Immature natural killer cell (primary cell): ENCODE data around the gene DNAH7. TPM values are rescaled to one million over a fixed set of nuclear protein-coding genes. Genes with fewer than 3 reads are reported as not detected.

ENCODE experiments used
- DNase-seq, 3 donors: peaks; one replicate each; pipeline ENCODE4 v3.0.0; 2022; ENCODE audit warnings: mixed read lengths in 1 of 3
- H3K27ac Mint-ChIP-seq, 6 donors: one replicate each; pipeline ENCODE4 v1.8.0; 2020; ENCODE audit warnings: mixed read lengths in 6 of 6, mild to moderate bottlenecking in 5 of 6, inconsistent platforms in 4 of 6, moderate library complexity in 3 of 6
- H3K27me3 Mint-ChIP-seq, 3 donors: one replicate each; pipeline ENCODE4 v1.8.0; 2020 to 2021; ENCODE audit warnings: low read depth in 3 of 3, mild to moderate bottlenecking in 3 of 3, mixed read lengths in 3 of 3, moderate library complexity in 3 of 3, inconsistent platforms in 1 of 3
- H3K36me3 Mint-ChIP-seq, 3 donors: one replicate each; pipeline ENCODE4 v1.8.0; 2020; ENCODE audit warnings: mixed read lengths in 3 of 3, inconsistent platforms in 2 of 3, mild to moderate bottlenecking in 2 of 3
- H3K4me1 Mint-ChIP-seq, 2 donors: one replicate each; pipeline ENCODE4 v1.8.0; 2020; ENCODE audit warnings: inconsistent platforms in 2 of 2, mild to moderate bottlenecking in 2 of 2, mixed read lengths in 2 of 2, moderate library complexity in 1 of 2
- H3K4me3 Mint-ChIP-seq, 5 donors: one replicate each; pipeline ENCODE4 v1.8.0; 2020; ENCODE audit warnings: mild to moderate bottlenecking in 5 of 5, mixed read lengths in 5 of 5, inconsistent platforms in 3 of 5, moderate library complexity in 3 of 5
- H3K9me3 Mint-ChIP-seq, 6 donors: one replicate each; pipeline ENCODE4 v1.8.0; 2020; ENCODE audit warnings: mild to moderate bottlenecking in 6 of 6, mixed read lengths in 6 of 6, inconsistent platforms in 4 of 6, moderate library complexity in 3 of 6
- polyA plus RNA-seq, 3 donors: library from polyadenylated mRNA; unstranded; fragments of 300-500 nt; fragmentation: Illumina TruSeq; gene quantifications; one replicate each; pipeline ENCODE4 v1.2.3, GENCODE V29; 2021

DNAH7 gene
- polyA plus RNA-seq, 3 donors from 2014 or later, result 0.69 TPM; not detected in 2

DNA sequence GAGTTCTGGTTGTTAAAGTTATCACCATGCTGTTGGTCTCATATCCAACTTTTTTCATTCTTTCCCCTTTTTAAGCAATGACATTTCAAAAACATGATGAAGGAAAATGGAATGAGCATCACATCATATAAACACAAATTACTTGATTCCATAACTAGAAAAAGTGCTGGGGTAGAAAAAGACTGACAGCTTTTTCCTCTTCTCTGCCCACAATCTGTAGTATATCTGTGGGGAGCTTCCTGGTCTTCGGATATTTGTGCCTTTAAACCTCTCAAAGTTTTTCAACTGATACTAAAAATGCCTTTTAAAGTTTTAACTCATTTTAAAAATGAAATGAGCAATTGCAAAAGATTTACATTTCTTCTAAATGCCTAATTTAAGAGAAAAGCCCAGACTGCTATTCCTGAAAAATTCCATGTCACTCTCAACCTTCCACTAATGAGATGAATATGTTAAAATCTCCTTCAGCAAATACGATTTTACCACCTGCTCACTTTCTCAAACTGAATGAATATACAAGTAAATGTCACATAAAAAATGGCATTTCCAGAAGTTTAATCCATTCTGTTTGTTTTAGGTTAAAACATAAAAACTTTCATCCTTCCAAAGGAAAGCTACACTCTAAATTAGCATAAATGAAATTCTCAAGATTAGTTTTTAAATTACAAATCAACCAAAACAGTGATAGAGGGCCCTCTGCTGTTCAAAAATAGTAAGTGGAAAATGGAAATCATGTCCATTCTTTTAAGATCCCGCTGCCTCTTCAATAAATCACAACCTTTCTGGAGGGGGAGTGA, 2.1 kb downstream of the DNAH7 start:
- H3K4me1 Mint-ChIP-seq, result peaks cover 13 to 23% of the 10 kb centered on the region in 2 donors
- DNase-seq, result peak; percentile 29 to 38 (median 31)
- H3K36me3 Mint-ChIP-seq, result no peaks in the 10 kb centered on the region
- H3K27me3 Mint-ChIP-seq, result peaks cover 7 to 10% (median 9%) of the 10 kb centered on the region in 3 donors
- H3K9me3 Mint-ChIP-seq, result no peaks in the 10 kb centered on the region
- peak overlapping the region in 4 of 6 donors; percentile 22 to 85 (median 53) for H3K27ac Mint-ChIP-seq
- peak overlapping the region; percentile 24 to 73 (median 35) for H3K4me3 Mint-ChIP-seq

GRCh38 chr2:196063773-196064172, 4.9 kb downstream of the DNAH7 start:
- peaks cover 7 to 9% (median 7%) of the 10 kb centered on the region in 3 donors for H3K27me3 Mint-ChIP-seq
- H3K36me3 Mint-ChIP-seq, result no peaks in the 10 kb centered on the region
- no peak overlapping the region for H3K27ac Mint-ChIP-seq
- H3K9me3 Mint-ChIP-seq, result no peaks in the 10 kb centered on the region
- H3K4me3 Mint-ChIP-seq, result no peak overlapping the region
- no peak for DNase-seq
- peaks cover 11 to 18% of the 10 kb centered on the region in 2 donors for H3K4me1 Mint-ChIP-seq

DNA sequence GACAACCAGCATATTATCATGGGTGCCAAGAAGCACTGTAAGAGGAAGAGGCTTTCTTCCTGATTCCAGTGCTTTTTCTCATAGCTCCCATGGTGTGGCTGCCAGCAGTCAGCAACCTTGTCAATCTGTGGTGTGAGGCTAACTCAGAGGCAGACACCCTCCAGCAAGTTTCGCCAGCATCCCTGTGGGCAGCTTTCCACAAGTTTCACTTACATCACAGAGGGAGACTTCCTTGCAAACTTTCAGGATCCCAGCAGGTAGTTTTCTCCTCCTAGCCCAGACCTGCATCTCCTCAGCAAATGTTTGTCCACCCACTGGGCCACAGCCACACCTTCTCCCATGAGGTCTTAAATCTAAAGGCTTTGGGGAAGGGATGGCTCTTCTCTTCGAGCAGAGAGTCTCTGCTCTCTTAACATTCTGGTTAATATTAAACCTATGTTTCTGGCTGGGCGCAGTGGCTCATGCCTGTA, 9.1 kb downstream of the DNAH7 start:
- Mint-ChIP-seq H3K27me3 (peaks cover 0 to 4% (median 3%) of the 10 kb centered on the region in 3 donors), H3K27ac (no peak overlapping the region), H3K4me3 (no peak overlapping the region), H3K36me3 (no peaks in the 10 kb centered on the region), H3K4me1 (no peaks in the 10 kb centered on the region), H3K9me3 (no peaks in the 10 kb centered on the region)
- no peak for DNase-seq

DNA sequence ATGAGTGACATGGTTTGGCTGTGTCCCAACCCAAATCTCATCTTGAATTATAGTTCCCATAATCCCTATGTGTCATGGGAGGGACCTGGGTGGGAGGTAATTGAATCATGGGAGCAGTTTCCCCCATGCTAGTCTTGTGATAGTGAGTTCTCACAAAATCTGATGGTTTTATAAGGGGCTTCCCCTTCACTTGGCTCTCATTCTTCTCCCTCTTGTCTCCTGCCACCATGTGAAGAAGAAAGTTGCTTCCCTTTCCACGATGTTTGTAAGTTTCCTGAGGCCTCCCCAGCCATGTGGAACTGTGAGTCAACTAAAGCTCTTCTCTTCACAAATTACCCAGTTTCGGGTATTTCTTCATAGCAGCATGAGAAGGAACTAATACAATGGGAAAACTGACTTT, 14.0 kb downstream of the DNAH7 start:
- Mint-ChIP-seq H3K36me3 (no peaks in the 10 kb centered on the region), H3K4me3 (no peak overlapping the region), H3K9me3 (no peaks in the 10 kb centered on the region), H3K27me3 (peaks cover 1 to 2% (median 1%) of the 10 kb centered on the region in 3 donors), H3K4me1 (no peaks in the 10 kb centered on the region), H3K27ac (no peak overlapping the region)
- no peak for DNase-seq

DNA sequence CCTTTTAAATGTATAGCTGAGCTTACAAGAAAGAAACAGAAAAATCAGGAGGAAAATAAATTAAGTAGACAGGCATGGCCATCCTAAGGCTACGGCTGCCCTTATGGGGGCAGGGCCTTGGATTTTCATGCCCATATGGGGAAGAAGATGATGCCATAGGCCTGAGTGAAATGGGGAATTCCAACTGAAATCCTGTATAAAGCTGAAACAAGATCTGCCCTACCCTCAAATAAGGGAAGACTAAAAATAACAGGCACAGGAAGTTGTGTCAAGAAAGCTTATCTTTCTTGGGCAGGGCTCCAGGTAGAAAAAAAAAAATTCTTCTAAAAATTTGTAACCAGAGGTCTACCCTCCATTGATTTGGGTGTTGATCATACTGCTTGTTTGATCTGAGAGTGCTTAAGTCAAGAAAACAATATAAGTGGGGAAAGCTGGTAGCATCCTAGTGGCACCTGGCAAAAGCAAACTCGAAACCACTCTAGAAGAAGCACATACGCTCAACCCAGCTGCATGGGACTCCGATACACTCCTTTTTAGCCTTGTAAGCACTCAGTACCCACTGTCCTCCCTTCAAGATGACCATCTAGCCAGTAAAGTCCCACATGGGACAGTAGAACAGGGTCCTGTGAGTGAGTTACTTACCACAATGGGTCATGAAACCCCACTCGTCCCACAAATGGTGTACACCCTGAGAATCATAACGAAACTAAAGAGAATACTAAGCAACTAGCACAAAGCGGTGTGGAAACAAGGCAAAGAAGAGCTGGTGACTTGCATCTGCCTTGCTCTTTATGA, 22.3 kb downstream of the DNAH7 start:
- H3K36me3 Mint-ChIP-seq, result no peaks in the 10 kb centered on the region
- no peak overlapping the region for H3K4me3 Mint-ChIP-seq
- H3K27ac Mint-ChIP-seq, result no peak overlapping the region
- H3K27me3 Mint-ChIP-seq, result peaks cover 2 to 8% (median 3%) of the 10 kb centered on the region in 3 donors
- no peak for DNase-seq
- H3K9me3 Mint-ChIP-seq, result peaks cover 0 to 2% (median under 1%) of the 10 kb centered on the region in 6 donors
- H3K4me1 Mint-ChIP-seq, result no peaks in the 10 kb centered on the region

DNA sequence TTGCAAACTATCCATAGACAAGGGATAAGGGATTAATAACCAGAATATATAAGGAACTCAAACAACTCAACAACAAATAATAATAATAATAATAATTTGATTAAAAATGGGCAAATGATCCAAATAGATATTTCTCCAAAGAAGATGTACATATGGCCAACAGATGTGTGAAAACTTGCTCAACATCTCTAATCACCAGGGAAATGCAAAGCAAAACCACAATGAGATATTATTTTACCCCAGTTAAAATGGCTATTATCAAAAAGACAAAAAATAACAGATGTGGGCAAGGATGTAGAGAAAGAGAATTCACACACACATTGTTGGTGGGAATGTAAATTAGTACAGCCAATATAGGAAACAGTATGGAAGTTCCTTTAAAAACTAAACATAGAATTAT, 26.9 kb downstream of the DNAH7 start:
- H3K4me1 Mint-ChIP-seq, result no peaks in the 10 kb centered on the region
- no peak overlapping the region for H3K27ac Mint-ChIP-seq
- H3K4me3 Mint-ChIP-seq, result no peak overlapping the region
- peaks cover 16 to 38% (median 25%) of the 10 kb centered on the region in 6 donors for H3K9me3 Mint-ChIP-seq
- H3K27me3 Mint-ChIP-seq, result peaks cover 2 to 10% (median 5%) of the 10 kb centered on the region in 3 donors
- no peak for DNase-seq
- peaks cover 0 to 4% (median 0%) of the 10 kb centered on the region in 3 donors for H3K36me3 Mint-ChIP-seq

- H3K27me3 Mint-ChIP-seq, result peaks cover 5 to 11% (median 6%) of the 10 kb centered on the region in 3 donors
- no peaks in the 10 kb centered on the region for H3K4me1 Mint-ChIP-seq
- no peak for DNase-seq
- H3K9me3 Mint-ChIP-seq, result peaks cover 16 to 41% (median 25%) of the 10 kb centered on the region in 6 donors
- H3K4me3 Mint-ChIP-seq, result no peak overlapping the region
- H3K27ac Mint-ChIP-seq, result no peak overlapping the region
- peaks cover 0 to 4% (median 0%) of the 10 kb centered on the region in 3 donors for H3K36me3 Mint-ChIP-seq
These were observed 28.4 kb downstream of the DNAH7 start for GRCh38 chr2:196040218-196040617.

GRCh38 chr2:196036442-196036841, 32.2 kb downstream of the DNAH7 start:
- Mint-ChIP-seq H3K4me3 (no peak overlapping the region), H3K36me3 (peaks cover 0 to 4% (median 0%) of the 10 kb centered on the region in 3 donors), H3K9me3 (peaks cover 17 to 41% (median 27%) of the 10 kb centered on the region in 6 donors), H3K4me1 (no peaks in the 10 kb centered on the region), H3K27ac (no peak overlapping the region), H3K27me3 (peaks cover 6 to 15% (median 6%) of the 10 kb centered on the region in 3 donors)
- no peak for DNase-seq

GRCh38 chr2:196018037-196018436, 50.6 kb downstream of the DNAH7 start:
- Mint-ChIP-seq H3K27me3 (peaks cover 0 to 4% (median 3%) of the 10 kb centered on the region in 3 donors), H3K36me3 (no peaks in the 10 kb centered on the region), H3K27ac (no peak overlapping the region), H3K4me1 (no peaks in the 10 kb centered on the region), H3K4me3 (no peak overlapping the region), H3K9me3 (peaks cover 0 to 11% (median 4%) of the 10 kb centered on the region in 6 donors)
- DNase-seq, result no peak

GRCh38 chr2:196012314-196012713, 56.3 kb downstream of the DNAH7 start:
- Mint-ChIP-seq H3K27me3 (peaks cover 0 to 8% (median 3%) of the 10 kb centered on the region in 3 donors), H3K4me3 (no peak overlapping the region), H3K4me1 (no peaks in the 10 kb centered on the region), H3K27ac (no peak overlapping the region), H3K9me3 (peaks cover 0 to 7% (median 4%) of the 10 kb centered on the region in 6 donors), H3K36me3 (no peaks in the 10 kb centered on the region)
- DNase-seq, result no peak

GRCh38 chr2:196000551-196000950, 68.1 kb downstream of the DNAH7 start:
- Mint-ChIP-seq H3K4me3 (no peak overlapping the region), H3K27ac (no peak overlapping the region), H3K4me1 (no peaks in the 10 kb centered on the region), H3K9me3 (peaks cover 0 to 13% (median 8%) of the 10 kb centered on the region in 6 donors), H3K27me3 (peaks cover 0 to 6% (median 2%) of the 10 kb centered on the region in 3 donors), H3K36me3 (no peaks in the 10 kb centered on the region)
- DNase-seq, result no peak

DNA sequence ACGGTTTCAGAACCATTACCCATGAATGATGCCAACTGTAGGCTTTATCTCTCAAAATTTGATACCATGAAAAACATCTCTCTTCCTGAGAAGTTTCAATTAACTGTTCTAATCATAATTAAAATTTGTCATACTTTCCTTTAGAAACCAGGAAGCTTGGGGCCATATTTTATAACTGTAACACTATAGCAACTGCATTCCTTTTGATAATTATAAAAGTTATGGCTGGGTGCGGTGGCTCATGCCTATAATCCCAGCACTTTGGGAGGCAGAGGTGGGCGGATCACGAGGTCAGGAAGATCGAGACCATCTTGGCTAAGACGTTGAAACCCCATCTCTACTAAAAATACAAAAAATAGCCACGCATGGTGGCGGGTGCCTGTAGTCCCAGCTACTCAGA, 70.6 kb downstream of the DNAH7 start:
- no peaks in the 10 kb centered on the region for H3K36me3 Mint-ChIP-seq
- no peak for DNase-seq
- peaks cover under 1 to 6% (median 3%) of the 10 kb centered on the region in 3 donors for H3K27me3 Mint-ChIP-seq
- no peak overlapping the region for H3K27ac Mint-ChIP-seq
- H3K4me3 Mint-ChIP-seq, result no peak overlapping the region
- no peaks in the 10 kb centered on the region for H3K4me1 Mint-ChIP-seq
- H3K9me3 Mint-ChIP-seq, result peaks cover 0 to 5% (median 0%) of the 10 kb centered on the region in 6 donors

DNA sequence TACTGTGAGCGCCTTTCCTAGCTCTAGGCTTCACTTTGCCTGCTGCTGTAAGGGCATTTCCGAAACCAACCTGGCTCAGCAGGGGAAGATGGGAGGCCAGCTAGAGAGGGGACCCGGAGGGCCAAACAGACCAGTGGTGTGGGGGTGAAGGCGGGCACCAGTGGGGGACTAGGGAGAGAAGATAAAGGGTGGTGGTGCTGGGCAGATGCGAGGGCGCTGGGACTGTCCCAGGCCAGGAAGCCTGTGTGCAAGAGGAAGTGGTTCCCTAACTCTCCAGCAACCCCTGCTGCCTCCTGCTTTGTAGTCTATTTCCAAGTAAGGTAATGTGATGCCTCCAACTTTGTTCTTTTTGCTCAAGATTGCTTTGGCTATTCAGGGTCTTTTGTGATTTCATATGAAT, 73.1 kb downstream of the DNAH7 start:
- DNase-seq, result no peak
- peaks cover 0 to 3% (median 0%) of the 10 kb centered on the region in 6 donors for H3K9me3 Mint-ChIP-seq
- H3K27ac Mint-ChIP-seq, result no peak overlapping the region
- no peak overlapping the region for H3K4me3 Mint-ChIP-seq
- no peaks in the 10 kb centered on the region for H3K36me3 Mint-ChIP-seq
- no peaks in the 10 kb centered on the region for H3K4me1 Mint-ChIP-seq
- peaks cover 1 to 6% (median 3%) of the 10 kb centered on the region in 3 donors for H3K27me3 Mint-ChIP-seq

GRCh38 chr2:195993623-195994022, 75.0 kb downstream of the DNAH7 start:
- Mint-ChIP-seq H3K27me3 (peaks cover 1 to 5% (median 3%) of the 10 kb centered on the region in 3 donors), H3K4me1 (no peaks in the 10 kb centered on the region), H3K9me3 (no peaks in the 10 kb centered on the region), H3K36me3 (no peaks in the 10 kb centered on the region), H3K27ac (no peak overlapping the region), H3K4me3 (no peak overlapping the region)
- DNase-seq, result no peak
